A549 (cell line): Measurements from ENCODE around the gene MYH10.

Experiments used
- CTCF ChIP-seq: fragments of >200 bp; sonication (Bioruptor Twin); formaldehyde crosslinking; IDR thresholded peaks from 3 replicates; pipeline ENCODE4 v1.5.1; 2016
- KDM1A ChIP-seq: fragments of 200-600 bp; sonication (generic); IDR thresholded peaks from 2 replicates; pipeline ENCODE4 v1.6.1; 2016; ENCODE audit warnings: low read depth, mild to moderate bottlenecking
- MAFK ChIP-seq: fragments of 450-650 bp; IDR thresholded peaks from 2 replicates; pipeline ENCODE4 v1.6.1; 2014; ENCODE audit not compliant: partially characterized antibody
- POLR2A ChIP-seq: IDR thresholded peaks from 2 replicates; pipeline ENCODE4 v1.6.1; 2012; ENCODE audit warnings: mild to moderate bottlenecking, low read length
- SMC3 ChIP-seq: fragments of >200 bp; sonication (Bioruptor Twin); formaldehyde crosslinking; IDR thresholded peaks from 3 replicates; pipeline ENCODE4 v1.6.1; 2018; ENCODE audit warnings: inconsistent platforms

GRCh38 chr17:8502126-8502525 lies 128.4 kb downstream of the MYH10 start:
- TF ChIP-seq SMC3 (no peak), CTCF (no peak), MAFK (no peak), KDM1A (no peak), POLR2A (no peak)
